HG03064 (cell line): ENCODE data around the gene IFI30.
"Not testable (repeated sequence)": the region's sequence is repeated elsewhere in the genome, so short reads cannot be mapped to it uniquely, and the experiment has no call there.

Experiments used
- ATAC-seq: cut with Tn5 transposase; IDR thresholded peaks from one replicate; pipeline ENCODE4 v1.9.1; 2021; ENCODE audit warnings: low read depth; ENCODE audit not compliant: unreplicated experiment

Gene IFI30

DNA sequence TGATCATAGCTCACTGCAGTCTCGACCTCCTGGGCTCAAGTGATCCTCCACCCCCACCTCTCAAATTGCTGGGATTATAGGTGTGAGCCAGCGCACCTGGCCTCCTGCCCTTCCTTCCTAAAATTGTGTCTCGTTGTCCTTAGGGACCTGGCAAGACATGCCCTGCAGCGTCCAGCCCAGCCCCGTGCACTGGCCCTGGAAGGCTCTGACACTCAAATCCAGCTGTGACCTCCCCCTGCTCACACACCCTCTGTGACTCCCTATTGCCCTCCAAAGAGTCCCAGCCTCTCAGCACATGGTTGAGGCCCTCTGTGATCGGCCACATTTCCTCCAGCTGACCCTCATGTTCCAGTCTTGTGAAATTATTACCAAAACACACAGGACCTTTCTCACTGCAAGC lies 24.3 kb downstream of the IFI30 start:
- ATAC-seq = no peak

DNA sequence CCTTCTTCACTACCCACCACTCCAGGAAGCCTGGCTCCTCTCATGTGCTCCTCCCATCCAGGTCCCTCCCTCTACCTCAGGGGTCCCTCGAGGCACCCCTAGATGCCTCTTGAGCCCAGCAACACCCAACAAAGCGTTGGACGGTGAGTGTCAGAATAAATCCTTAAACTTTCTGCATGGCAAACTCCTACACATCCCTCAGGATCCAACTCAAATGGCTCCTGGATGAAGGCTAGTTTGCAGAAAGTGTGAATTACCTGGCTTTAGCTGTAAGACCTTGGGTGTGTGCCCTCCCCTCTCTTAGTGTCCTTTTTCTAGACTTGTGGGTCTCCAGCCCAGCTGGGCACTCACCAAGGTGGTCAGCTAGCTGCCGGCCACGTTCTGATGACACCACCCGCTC lies 24.8 kb downstream of the IFI30 start:
- ATAC-seq = no peak

DNA sequence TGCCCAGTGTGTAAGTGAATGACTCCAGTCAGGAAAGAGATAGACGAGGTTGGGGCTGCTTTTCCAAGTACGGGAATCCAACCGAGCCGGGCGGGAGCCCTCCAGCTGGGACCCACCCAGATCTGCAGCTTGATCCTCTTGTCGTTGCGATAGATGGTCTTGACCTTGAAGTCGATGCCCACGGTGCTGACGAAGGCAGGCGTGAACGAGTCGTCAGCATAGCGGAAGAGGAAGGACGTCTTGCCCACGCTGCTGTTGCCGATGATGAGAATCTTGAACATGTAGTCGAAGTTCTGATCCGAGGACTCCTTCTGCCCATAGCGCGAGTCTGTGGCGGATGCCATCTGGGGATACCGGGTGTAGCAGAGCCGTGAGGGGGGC lies 28.8 kb downstream of the IFI30 start:
- ATAC-seq = no peak

DNA sequence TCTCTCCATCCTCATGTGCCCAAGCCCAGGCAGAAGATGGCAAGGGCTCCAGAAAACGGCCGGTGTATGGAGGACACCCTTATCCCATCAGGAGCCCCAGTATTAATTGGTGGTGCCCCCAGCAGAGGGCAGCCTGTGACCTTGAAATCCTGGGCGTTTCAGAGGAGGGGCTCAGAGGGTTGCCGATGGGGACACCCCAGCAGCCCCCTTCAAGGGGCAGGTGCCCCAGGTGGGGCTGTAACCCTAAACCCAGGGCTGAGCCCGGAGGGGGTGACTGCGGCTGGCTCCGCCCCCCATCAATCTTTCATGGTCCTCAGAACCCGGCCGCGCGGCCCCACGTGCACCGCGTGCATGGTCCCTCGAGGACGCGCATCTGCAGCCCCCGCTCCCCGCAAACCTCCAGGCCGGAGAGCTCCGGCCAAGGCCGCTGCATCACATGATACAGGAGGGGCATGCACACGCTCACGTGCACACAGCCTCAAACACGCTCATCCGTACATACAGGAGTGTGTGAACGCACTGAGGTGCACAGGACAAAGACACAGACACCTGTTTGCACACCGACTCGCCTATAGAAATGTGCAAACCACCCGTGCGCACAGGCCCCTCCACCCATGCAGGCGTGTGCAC lies 29.3 kb downstream of the IFI30 start:
- no peak for ATAC-seq

DNA sequence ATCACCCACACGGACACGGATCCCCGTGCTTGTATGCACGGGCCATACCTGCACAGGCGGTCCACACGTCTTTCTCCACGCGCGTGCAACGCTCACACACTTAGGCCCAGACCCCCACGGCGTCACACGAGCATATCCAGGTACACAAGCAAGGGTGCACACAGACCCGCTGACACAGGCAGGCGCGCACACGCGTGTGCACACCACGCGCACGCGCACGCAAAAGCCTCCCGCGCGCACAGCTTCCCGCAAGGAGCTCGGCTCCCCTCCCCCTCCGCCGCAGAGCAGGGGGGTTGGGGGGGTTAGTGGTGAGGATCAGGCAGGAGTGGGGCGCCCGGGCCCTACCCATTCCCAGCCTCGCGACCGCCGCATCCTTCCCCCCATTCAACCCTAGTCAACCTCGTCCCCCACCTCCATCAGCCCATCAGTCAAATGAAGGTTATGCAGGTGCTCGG lies 29.8 kb downstream of the IFI30 start:
- ATAC-seq = peak; percentile 4

DNA sequence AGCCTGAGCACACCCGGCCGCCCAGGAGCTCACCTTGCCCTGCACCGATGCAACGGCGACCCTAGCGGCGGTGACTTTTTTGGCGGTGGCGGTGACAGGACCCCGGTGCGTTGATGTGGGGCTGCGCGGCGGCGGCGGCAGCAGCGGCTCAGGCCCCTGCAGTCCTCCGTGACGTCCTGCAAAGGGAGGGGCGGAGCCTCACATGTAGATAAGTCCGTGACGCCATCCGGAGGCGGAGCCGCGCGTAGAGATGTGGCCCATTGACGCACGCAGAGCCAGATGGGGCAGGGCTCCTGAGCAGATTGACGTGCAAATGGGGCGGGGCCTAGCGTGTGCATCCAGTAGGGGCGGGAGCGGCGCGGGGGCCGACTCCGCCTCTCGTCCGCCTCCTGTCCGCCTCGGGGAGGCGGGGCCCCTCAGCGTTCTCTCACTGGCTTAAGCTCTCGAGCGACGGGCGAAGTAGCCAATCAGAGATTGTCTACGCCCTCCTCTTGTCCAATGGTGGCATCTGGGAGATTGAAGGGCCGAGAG lies 30.3 kb downstream of the IFI30 start, which contains the start of gene RAB3A:
Gene RAB3A (minus strand): TSS at position 180 of the 531 bp plus-strand sequence. CDS start 1,302 bp downstream, outside the sequence.
- peak; percentile 80 for ATAC-seq

DNA sequence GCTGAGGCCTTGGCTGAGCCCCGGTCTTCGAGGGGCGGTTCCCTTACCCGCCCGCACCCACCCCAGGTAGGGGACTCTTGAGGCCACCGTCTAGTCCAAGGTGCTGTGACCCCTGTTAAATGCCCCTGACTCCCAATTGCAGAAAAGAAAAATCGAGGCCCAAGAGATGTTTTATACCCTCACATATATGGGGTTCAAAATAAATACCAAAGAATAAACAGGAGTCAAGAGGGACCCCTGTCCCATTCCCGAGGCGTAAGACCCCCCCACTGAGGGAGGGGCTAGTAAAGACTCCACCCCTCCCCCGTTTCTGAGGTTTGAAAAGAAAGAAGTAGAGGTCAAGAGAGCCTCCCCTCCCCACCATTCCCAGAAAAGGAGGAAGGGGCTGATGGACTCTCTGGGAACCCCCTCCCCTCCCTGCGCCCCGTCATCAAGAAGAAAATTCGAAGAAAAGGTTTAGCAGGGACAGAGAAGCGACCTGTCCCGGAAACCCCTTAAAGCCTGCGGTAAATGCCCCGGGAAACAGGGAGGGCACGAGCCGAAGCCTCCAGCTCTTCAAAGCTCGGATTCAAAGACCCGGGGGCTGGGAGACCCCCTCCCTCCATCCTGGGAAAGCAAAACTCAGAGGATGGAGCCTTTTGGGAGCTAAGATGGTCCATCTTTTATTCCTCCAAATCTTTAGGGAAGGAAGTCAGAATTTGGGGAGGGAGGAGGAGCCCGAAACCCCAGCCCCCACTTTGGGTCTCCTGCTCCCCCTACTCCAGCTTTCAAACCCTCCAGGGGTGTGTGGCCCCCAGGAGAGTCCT lies 31.0 kb downstream of the IFI30 start:
- ATAC-seq = peak; percentile 11

DNA sequence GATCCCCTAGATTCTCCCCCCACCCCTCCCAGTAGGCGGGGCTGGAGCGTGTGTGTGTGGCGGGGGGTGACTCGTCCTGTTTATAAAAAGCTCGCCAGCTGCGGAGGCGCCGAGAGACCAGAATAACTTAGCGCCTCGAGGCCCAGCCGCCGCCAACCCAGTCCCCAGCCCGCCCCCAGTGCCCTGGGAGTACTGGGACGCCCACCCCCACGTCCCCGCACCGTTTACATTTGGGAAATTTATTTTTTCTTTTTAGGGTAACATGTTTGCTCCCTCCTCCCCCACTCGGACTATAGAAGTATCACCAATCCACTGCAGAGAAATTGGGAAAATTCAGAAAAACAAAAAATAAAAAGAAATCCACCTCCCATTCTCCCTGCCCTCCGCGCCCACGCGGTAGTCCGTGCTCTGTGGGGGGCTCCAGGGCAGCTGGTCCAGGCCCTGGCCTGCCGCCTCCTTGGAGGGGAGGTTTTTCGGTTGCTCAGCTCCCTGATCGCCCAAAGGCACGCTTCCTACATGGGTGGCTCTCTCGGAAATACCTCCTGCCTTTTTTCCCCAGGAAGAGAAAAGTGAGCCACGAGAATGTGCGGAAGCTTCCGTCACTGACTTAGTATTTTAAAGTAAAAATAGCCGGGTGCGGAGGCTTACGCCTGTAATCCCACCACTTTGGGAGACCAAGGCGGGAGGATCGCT lies 31.7 kb downstream of the IFI30 start:
- no peak for ATAC-seq

DNA sequence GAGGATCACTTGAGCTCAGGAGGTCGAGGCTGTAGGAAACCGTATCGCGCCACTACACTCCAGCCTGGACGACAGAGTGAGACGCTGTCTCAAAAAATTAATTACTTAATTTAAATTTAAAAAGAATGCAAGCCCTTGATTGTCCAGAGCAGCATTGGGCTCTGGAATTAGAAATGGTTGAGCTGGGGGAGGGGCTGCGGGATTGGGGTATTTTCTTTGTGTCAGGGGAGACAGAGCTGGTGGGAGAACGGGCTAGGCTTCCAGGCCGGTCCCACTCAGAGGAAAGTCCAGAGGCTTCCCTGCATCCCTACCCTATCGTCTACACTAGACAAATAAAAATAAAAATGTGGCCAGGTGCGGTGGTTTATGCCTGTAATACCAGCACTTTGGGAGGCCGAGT lies 32.4 kb downstream of the IFI30 start:
- ATAC-seq = no peak

DNA sequence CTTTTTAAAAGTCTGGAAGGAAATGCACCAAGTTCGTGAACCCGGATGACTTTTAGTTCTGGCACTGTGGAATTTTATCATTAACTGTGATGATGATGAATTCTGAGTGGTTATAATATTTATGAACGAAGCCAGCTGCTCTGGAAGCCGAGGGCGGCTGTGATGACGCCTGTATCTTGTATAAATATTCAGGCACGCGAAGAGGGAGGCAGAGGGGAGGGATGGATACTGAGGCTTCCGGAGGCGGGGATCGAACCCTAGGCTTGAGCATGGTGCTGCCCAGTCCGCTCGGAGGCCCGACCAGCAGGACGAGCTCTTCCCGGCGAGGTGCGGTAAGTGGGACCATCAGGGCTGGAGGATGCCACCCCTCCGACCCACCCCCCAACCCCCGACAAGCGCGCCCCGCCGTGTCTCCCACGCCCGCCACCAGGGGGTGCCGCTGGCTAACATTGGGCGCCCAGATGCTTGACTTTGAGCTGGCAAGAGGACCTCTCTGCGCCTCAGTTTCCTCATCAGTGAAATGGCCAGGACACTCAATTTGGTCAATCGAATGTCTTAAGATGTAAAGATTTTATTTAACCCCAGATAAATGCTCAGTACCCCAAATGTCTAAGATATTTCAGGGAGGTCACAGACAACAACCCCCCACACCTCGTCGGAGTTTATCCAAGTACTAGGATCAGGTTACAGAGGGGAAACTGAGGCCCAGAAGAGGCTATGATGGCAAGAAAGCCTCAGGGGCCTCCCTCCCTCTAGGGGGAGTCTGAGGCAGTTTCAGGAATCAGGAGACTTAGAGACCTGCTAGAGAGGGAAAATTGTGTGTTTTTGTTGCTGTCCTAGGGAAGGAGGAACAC lies 34.7 kb downstream of the IFI30 start:
- ATAC-seq = no peak

DNA sequence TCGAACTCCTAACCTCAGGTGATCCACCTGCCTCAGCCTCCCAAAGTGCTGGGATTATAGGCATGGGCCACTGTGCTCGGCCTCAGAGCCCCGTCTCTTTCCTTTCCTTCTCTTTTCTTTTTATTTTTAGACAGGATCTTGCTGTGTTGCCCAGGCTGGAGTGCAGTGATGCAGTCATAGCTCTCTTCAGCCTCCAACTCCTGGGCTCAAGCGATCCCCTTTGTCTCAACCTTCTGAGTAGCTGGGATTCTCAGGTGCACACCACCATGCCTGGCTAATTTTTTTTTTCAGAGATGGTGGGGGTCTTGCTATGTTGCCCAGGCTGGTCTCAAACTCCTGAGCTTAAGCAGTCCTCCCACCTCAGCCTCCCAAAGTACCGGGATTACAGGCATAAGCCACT lies 36.3 kb downstream of the IFI30 start:
- not testable (repeated sequence) for ATAC-seq

DNA sequence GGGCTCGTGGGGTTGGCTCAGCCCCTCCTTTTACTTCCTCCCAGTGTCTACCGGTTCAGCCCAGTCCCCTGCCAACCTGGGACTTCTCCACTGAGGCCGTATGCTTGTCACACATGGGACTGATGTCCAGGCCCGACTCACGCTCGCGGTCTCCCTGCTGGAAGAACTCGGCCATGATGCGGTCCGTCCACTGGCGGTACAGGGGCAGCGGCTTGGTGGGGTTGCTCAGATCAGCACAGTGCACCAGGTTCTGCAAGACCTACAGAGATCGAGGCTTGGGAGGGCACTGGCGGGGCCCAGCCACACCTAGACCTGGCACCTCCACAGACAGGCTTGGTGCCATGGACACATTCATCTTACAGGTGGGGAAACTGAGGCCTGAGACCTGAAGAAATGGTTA lies 38.1 kb downstream of the IFI30 start:
- no peak for ATAC-seq

DNA sequence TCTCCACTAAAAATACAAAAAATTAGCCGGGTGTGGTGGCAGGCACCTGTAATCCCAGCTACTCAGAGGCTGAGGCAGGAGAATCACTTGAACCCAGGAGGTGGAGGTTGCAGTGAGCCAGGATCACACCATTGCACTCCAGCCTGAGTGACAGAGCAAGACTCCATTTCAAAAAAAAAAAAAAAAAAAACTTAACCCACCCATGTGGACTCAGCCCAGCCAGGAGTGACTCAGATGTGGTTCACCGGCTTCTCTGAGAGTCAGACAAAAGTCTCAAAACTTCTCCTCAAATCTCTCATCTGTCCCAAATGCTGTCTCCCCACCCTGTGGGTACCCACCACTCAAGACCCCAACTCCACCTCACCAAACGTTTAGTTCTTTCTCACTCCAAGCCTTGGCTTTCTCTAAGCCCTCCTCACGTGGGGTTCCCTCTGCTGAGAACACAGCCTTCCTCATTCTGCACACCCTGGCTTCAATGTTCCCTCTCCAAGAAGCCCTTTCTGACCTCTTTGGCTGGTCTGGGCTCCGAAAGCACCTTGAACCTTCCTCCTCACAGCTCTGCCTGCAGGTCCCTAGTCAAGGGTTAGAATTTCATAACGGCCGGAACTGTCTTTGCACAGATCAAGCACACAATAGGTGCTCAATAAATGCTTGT lies 41.3 kb downstream of the IFI30 start:
- no peak for ATAC-seq

DNA sequence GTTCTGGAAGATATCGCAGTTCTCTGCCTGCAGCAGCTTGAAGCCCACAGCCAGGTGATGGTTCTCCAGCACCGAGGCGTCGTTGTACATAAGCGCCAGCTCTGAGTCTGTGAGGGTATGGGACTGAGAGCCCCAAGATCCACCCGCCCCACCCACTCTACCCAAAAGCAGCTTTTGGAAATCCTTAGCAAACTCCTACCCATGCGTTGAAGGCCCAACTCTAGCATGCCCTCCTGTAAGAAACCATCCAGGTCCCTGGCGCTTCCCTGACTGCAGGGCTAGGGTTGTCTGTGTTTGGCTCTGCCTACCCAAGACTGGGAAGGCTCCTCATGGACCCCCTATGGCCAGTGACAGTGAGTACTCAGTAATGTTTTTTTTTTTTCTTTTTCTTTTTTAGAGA lies 43.2 kb downstream of the IFI30 start:
- ATAC-seq = no peak

DNA sequence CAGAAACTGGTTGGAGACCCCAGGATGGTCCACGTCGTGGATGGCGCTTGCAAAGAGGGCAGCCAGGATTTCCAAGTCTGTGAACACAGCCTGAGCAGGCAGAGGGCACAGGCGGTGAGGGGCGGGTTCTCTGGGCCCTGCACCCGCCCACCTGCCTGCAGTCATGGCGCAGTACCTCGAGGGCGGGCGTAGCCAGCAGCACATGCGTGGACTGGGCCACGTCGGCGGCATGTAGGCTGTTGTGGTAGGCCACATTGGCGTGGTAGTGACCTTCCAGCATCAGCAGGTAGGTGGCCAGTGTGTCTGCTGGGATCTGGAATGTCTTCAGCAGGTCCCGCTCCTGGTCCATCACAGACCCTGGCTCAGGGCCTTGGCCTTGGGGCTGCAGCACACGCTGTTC lies 44.5 kb downstream of the IFI30 start:
- no peak for ATAC-seq

DNA sequence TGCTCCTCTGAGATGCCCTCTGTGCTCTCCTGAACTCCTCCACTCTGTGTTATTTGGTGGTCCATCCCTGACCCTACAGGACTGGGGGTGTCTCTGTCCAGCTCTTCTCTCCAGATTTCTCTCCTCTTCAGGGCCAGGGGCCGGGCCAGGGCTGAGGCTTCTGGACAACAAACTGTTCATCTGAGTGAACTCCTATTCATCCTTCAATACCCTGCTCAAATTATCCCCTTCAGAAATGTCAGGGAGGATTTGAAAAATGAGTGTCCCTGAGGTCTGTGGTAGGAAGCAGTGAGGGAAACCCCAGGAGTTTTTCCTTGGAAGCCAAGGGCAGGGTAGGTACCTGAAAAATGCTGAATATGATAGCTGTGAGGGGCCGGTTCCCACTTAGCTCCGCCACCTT lies 45.0 kb downstream of the IFI30 start:
- ATAC-seq = no peak

DNA sequence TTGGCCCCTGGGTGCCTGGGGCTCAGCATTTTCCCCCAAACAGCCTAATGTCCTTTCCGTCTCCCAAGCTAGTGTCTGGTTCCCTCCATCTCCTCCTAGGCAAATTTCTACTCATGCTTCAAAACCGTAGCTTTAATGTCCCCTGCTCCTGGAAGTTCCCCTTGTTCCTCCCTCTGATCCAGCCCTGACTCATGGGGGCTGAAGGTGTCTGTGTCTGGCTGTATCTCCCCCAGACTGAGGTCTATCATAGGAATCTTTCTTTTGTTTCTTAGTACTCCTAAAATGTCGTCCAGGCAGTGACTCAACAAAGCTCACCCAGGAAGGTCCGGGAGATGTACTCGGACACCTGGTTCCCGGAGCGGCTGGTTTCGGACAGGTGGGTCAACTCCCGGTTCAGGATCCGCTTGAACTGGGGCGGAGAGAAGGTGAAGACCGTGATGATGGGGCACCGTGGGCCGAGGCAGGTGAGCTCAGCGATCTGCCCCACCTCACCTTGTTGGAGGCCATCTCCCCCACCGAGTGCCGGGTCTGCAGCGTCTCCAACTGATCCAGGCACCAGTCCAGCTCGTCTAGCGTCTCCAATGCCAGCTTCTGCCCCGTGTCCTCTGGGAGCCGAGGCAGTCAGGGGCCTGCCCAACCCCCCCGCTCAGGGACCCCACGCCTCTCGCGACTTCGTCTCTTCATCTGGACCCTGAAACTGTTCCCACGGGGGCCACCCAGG lies 46.5 kb downstream of the IFI30 start:
- ATAC-seq = no peak

DNA sequence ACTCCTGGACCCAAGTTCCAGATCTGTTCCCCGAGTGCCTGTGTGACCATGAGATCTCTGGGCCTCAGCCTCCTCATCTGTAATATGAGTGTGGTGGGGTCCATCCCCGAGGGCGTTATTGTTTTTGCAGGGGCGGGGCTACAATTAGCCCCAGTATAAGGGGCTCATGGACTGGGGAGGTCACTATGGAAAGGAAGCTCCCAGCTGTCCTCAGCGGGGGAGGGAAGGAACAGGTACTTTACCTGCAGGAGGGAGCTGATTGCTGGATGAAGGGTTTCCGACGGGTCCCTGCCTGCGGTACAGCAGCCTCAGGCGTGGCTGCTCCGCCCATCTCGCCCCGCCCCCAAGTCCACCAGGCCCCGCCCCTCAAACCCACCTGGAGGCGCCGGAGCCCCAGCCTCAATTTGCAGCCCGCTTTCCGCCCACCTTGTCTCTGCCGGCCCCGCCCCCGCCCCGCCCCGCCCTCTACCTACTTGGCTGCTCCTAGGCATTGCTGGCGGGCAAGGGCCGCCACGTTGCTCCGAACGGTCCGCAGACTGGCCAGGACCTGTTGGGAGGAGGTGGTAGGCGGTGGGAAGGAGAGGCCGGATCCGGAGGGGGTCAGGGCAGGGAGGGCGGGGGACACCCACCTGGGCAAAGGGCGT lies 47.1 kb downstream of the IFI30 start:
- ATAC-seq = no peak
